A673 (cell line): ENCODE results near the gene KIRREL3. TPM values are rescaled to one million over a fixed set of nuclear protein-coding genes. Genes with fewer than 3 reads are reported as not detected.

Source experiments
- BruUV-seq: library from RNA; stranded (reverse); fragments of 400-500 nt; replicated peaks from 2 replicates; lab custom pipeline; 2021; lab: Mats Ljungman, UMichigan
- CTCF ChIA-PET: fragments of 300-600 bp; sonication (Branson Sonifier 250); formaldehyde crosslinking; loops from one replicate; lab custom pipeline; 2022; ENCODE audit warnings: antibody characterized with exemption; lab: Charles Lee
- POLR2A ChIA-PET: fragments of 300-600 bp; sonication (Branson Sonifier 250); formaldehyde crosslinking; loops from one replicate; lab custom pipeline; 2022; ENCODE audit warnings: antibody characterized with exemption; ENCODE audit not compliant: low non-redundant PET; lab: Charles Lee
- DNase-seq: peaks from one replicate; pipeline ENCODE4 v3.0.0-alpha.2; 2015; ENCODE audit warnings: low spot score
- H3K27ac ChIP-seq: fragments of 200-600 bp; sonication (generic); 2 replicates; pipeline ENCODE4 v1.5.1; 2016; ENCODE audit warnings: mixed run types, low read depth, mild to moderate bottlenecking, mixed read lengths, antibody characterized with exemption, low read length; ENCODE audit not compliant: poor library complexity, severe bottlenecking
- H3K27me3 ChIP-seq: fragments of 200-600 bp; sonication (generic); replicated peaks from 2 replicates; pipeline ENCODE4 v1.6.1; 2017; ENCODE audit warnings: mixed run types, low read depth, mild to moderate bottlenecking, mixed read lengths, antibody characterized with exemption, low read length; ENCODE audit not compliant: insufficient read depth, poor library complexity
- H3K36me3 ChIP-seq: fragments of 200-600 bp; sonication (generic); 2 replicates; pipeline ENCODE4 v1.6.1; 2016; ENCODE audit warnings: mixed run types, mild to moderate bottlenecking, mixed read lengths, antibody characterized with exemption, low read length; ENCODE audit not compliant: insufficient read depth, poor library complexity, severe bottlenecking
- H3K4me1 ChIP-seq: fragments of 200-600 bp; sonication (generic); 2 replicates; pipeline ENCODE4 v1.6.1; 2017; ENCODE audit warnings: mixed run types, mild to moderate bottlenecking, mixed read lengths, antibody characterized with exemption, low read length; ENCODE audit not compliant: insufficient read depth, poor library complexity, severe bottlenecking
- H3K4me3 ChIP-seq: fragments of 200-600 bp; sonication (generic); 2 replicates; pipeline ENCODE4 v1.5.1; 2016; ENCODE audit warnings: low read depth, mixed run types, mild to moderate bottlenecking, mixed read lengths, low read length; ENCODE audit not compliant: poor library complexity, severe bottlenecking
- H3K9me3 ChIP-seq: fragments of 200-600 bp; sonication (generic); 2 replicates; pipeline ENCODE4 v1.6.1; 2016; ENCODE audit warnings: mixed run types, low read depth, mild to moderate bottlenecking, mixed read lengths, antibody characterized with exemption, low read length; ENCODE audit not compliant: poor library complexity, severe bottlenecking
- CTCF ChIP-seq: fragments of 300-800, 200-600 bp; sonication (generic); conservative IDR thresholded peaks from 2 replicates; pipeline ENCODE4 v1.5.1; 2017; ENCODE audit warnings: low read depth, mild to moderate bottlenecking, antibody characterized with exemption, low read length, moderate library complexity, mixed read lengths
- EZH2 ChIP-seq: fragments of 200-600 bp; sonication (generic); IDR thresholded peaks from 2 replicates; pipeline ENCODE4 v1.6.1; 2017; ENCODE audit warnings: borderline replicate concordance, low read depth, mild to moderate bottlenecking, mixed read lengths, antibody characterized with exemption, low read length; ENCODE audit not compliant: poor library complexity, severe bottlenecking
- intact Hi-C: fragments of 100-400 bp; cut with micrococcal nuclease; formaldehyde crosslinking; loops from one replicate; pipeline ENCODE4 v1.10.0; 2022; ENCODE audit not compliant: unreplicated experiment
- total RNA-seq: library from RNA; stranded (reverse); gene quantifications from 2 replicates; pipeline ENCODE4 v1.2.3, GENCODE V29; 2021

Gene KIRREL3
- total RNA-seq, 1 experiment from 2014 or later: not detected

GRCh38 chr11:126548581-126549550 lies 451.7 kb downstream of the KIRREL3 start:
- H3K27me3 ChIP-seq: no peaks in the 10 kb centered on the region
- ChIA-PET CTCF (no interaction called here), POLR2A (no interaction called here)
- H3K27ac ChIP-seq: no peak overlapping the region
- H3K36me3 ChIP-seq: no peaks in the 10 kb centered on the region
- TF ChIP-seq CTCF: no peak
- no peak for TF ChIP-seq EZH2
- H3K9me3 ChIP-seq: no peaks in the 10 kb centered on the region
- H3K4me1 ChIP-seq: peaks cover 13% of the 10 kb centered on the region
- intact Hi-C loops: no loop called here
- no TSS peak for BruUV-seq
- no peak overlapping the region for H3K4me3 ChIP-seq
- DNase-seq: no peak

GRCh38 chr11:126547691-126548090 lies 452.9 kb downstream of the KIRREL3 start:
- ChIA-PET POLR2A (no interaction called here), CTCF (no interaction called here)
- Histone ChIP-seq H3K4me3 (no peak overlapping the region), H3K27ac (no peak overlapping the region), H3K9me3 (no peaks in the 10 kb centered on the region), H3K36me3 (no peaks in the 10 kb centered on the region), H3K4me1 (peaks cover 22% of the 10 kb centered on the region), H3K27me3 (no peaks in the 10 kb centered on the region)
- no TSS peak for BruUV-seq
- no peak for TF ChIP-seq CTCF
- no peak for TF ChIP-seq EZH2
- intact Hi-C loops: no loop called here
- no peak for DNase-seq

- Histone ChIP-seq H3K27ac (no peak overlapping the region), H3K9me3 (no peaks in the 10 kb centered on the region), H3K36me3 (no peaks in the 10 kb centered on the region), H3K27me3 (no peaks in the 10 kb centered on the region), H3K4me3 (no peak overlapping the region), H3K4me1 (peaks cover 22% of the 10 kb centered on the region)
- POLR2A ChIA-PET: no interaction called here
- intact Hi-C loops: no loop called here
- DNase-seq: peak; percentile 38
- no TSS peak for BruUV-seq
- TF ChIP-seq EZH2: no peak
- no peak for TF ChIP-seq CTCF
- CTCF ChIA-PET: no interaction called here
These were observed 453.4 kb downstream of the KIRREL3 start for GRCh38 chr11:126547161-126547560.
